RWPE2 (cell line): ENCODE results near the gene NR4A3.
"Not testable (repeated sequence)": the region's sequence is repeated elsewhere in the genome, so short reads cannot be mapped to it uniquely, and the experiment has no call there.

Experiments
- ATAC-seq: fragments of 200-7000 bp; cut with Tn5 transposase; 3 replicates; pipeline ENCODE4 v1.9.1; 2021; ENCODE audit warnings: low read depth
- DNase-seq: peaks from one replicate; pipeline ENCODE4 v3.0.0-alpha.2; 2020; ENCODE audit warnings: low spot score
- H3K27ac ChIP-seq: fragments of 450-650 bp; 2 replicates; pipeline ENCODE4 v1.5.1; 2017; ENCODE audit warnings: mild to moderate bottlenecking; ENCODE audit not compliant: poor library complexity, severe bottlenecking
- H3K27me3 ChIP-seq: fragments of 250-450 bp; sonication (Bioruptor Pico); 2 replicates; pipeline ENCODE4 v1.5.1; 2021; ENCODE audit warnings: mild to moderate bottlenecking, moderate library complexity; ENCODE audit not compliant: insufficient read depth, poor library complexity, severe bottlenecking
- H3K36me3 ChIP-seq: fragments of 250-450 bp; sonication (Bioruptor Pico); 2 replicates; pipeline ENCODE4 v1.5.1; 2020; ENCODE audit warnings: low read depth, mild to moderate bottlenecking, moderate library complexity
- H3K4me1 ChIP-seq: fragments of 250-450 bp; sonication (Bioruptor Pico); 2 replicates; pipeline ENCODE4 v1.5.1; 2021; ENCODE audit warnings: mild to moderate bottlenecking, moderate library complexity; ENCODE audit not compliant: insufficient read depth, poor library complexity, severe bottlenecking
- H3K4me3 ChIP-seq: fragments of 250-450 bp; sonication (Bioruptor Pico); 2 replicates; pipeline ENCODE4 v1.5.1; 2021; ENCODE audit warnings: mild to moderate bottlenecking, moderate library complexity; ENCODE audit not compliant: severe bottlenecking
- H3K9me3 ChIP-seq: fragments of 250-450 bp; sonication (Bioruptor Pico); 2 replicates; pipeline ENCODE4 v1.5.1; 2021; ENCODE audit warnings: mild to moderate bottlenecking, moderate library complexity; ENCODE audit not compliant: severe bottlenecking
- CTCF ChIP-seq: fragments of 450-650 bp; IDR thresholded peaks from one replicate; pipeline ENCODE4 v1.5.1; 2017; ENCODE audit warnings: mild to moderate bottlenecking, moderate library complexity; ENCODE audit not compliant: poor library complexity, severe bottlenecking

NR4A3 gene

GRCh38 chr9:99855467-99856176 is 33.9 kb downstream of the NR4A3 start:
- no peaks in the 10 kb centered on the region for H3K36me3 ChIP-seq
- no peak for DNase-seq
- TF ChIP-seq CTCF, result no peak

GRCh38 chr9:99857576-99857975 is 35.9 kb downstream of the NR4A3 start:
- DNase-seq, H3K9me3 ChIP-seq, H3K27ac ChIP-seq, ATAC-seq, H3K4me1 ChIP-seq, H3K27me3 ChIP-seq, H3K36me3 ChIP-seq, H3K4me3 ChIP-seq: not testable (repeated sequence)

More at GRCh38 chr9:99855467-99856176, 33.9 kb downstream of the NR4A3 start:
- no peak for ATAC-seq
- Histone ChIP-seq H3K27ac (no peak overlapping the region), H3K27me3 (no peaks in the 10 kb centered on the region), H3K4me3 (no peak overlapping the region), H3K9me3 (no peaks in the 10 kb centered on the region), H3K4me1 (no peaks in the 10 kb centered on the region)

GRCh38 chr9:99858087-99858486 is 36.4 kb downstream of the NR4A3 start:
- H3K27me3 ChIP-seq, result no peaks in the 10 kb centered on the region
- H3K4me1 ChIP-seq, result no peaks in the 10 kb centered on the region
- H3K9me3 ChIP-seq, result no peaks in the 10 kb centered on the region
- no peaks in the 10 kb centered on the region for H3K36me3 ChIP-seq
- no peak for TF ChIP-seq CTCF
- no peak overlapping the region for H3K27ac ChIP-seq
- H3K4me3 ChIP-seq, result no peak overlapping the region
- ATAC-seq (no peak), DNase-seq (no peak)

- no peak overlapping the region for H3K27ac ChIP-seq
- H3K4me3 ChIP-seq, result no peak overlapping the region
- H3K36me3 ChIP-seq, result no peaks in the 10 kb centered on the region
- TF ChIP-seq CTCF, result no peak
- DNase-seq (no peak), ATAC-seq (no peak)
- no peaks in the 10 kb centered on the region for H3K27me3 ChIP-seq
- no peaks in the 10 kb centered on the region for H3K9me3 ChIP-seq
- no peaks in the 10 kb centered on the region for H3K4me1 ChIP-seq
Observed at GRCh38 chr9:99859243-99859980, 37.7 kb downstream of the NR4A3 start.

GRCh38 chr9:99860266-99860665 is 38.6 kb downstream of the NR4A3 start:
- Histone ChIP-seq H3K36me3 (no peaks in the 10 kb centered on the region), H3K9me3 (no peaks in the 10 kb centered on the region), H3K4me3 (no peak overlapping the region), H3K27ac (no peak overlapping the region), H3K4me1 (no peaks in the 10 kb centered on the region), H3K27me3 (no peaks in the 10 kb centered on the region)
- ATAC-seq (no peak), DNase-seq (no peak)
- TF ChIP-seq CTCF, result no peak
